Heart left ventricle (tissue), 16 donors: Measurements from ENCODE around the gene PRKAG2. TPM values are rescaled to one million over a fixed set of nuclear protein-coding genes. Genes with fewer than 3 reads are reported as not detected.

Experiments
- ATAC-seq, 4 donors: fragments of 200-7000 bp; cut with Tn5 transposase; one replicate each; pipeline ENCODE4 v1.9.1; 2020 to 2022; ENCODE audit warnings: moderate library complexity in 4 of 4, mild to moderate bottlenecking in 3 of 4, moderate number of reproducible peaks in 1 of 4
- DNase-seq, 5 donors: peaks; one replicate each; pipeline ENCODE4 v3.0.0-alpha.2; 2020
- H3K27ac ChIP-seq, 12 donors: fragments of 200-600 bp; sonication (generic) in 4 of 12; one replicate each; pipeline versions ENCODE4 v1.5.0 to v1.8.0; 2016 to 2022; ENCODE audit warnings: mild to moderate bottlenecking in 2 of 12
- H3K27me3 ChIP-seq, 9 donors: fragments of 200-600 bp; sonication (generic) in 2 of 9; one replicate each; pipeline versions ENCODE4 v1.5.1 to v1.8.0; 2016 to 2022; ENCODE audit warnings: mild to moderate bottlenecking in 3 of 9
- H3K36me3 ChIP-seq, 9 donors: fragments of 200-600 bp; sonication (generic) in 2 of 9; one replicate each; pipeline versions ENCODE4 v1.5.0 to v1.8.0; 2018 to 2022; ENCODE audit warnings: mild to moderate bottlenecking in 2 of 9
- H3K4me1 ChIP-seq, 12 donors: fragments of 200-600 bp; sonication (generic) in 4 of 12; one replicate each; pipeline versions ENCODE4 v1.5.0 to v1.8.0; 2016 to 2022; ENCODE audit warnings: mild to moderate bottlenecking in 3 of 12
- H3K4me3 ChIP-seq, 12 donors: fragments of 200-600 bp; sonication (generic) in 4 of 12; one replicate each; pipeline versions ENCODE4 v1.5.0 to v1.8.0; 2017 to 2022; ENCODE audit warnings: mild to moderate bottlenecking in 9 of 12, moderate library complexity in 4 of 12
- H3K9me3 ChIP-seq, 12 donors: fragments of 200-600 bp; sonication (generic) in 4 of 12; one replicate each; pipeline versions ENCODE4 v1.5.0 to v1.8.0; 2016 to 2022; ENCODE audit warnings: mild to moderate bottlenecking in 1 of 12
- POLR2A ChIP-seq, 2 donors: fragments of 450-650 bp; IDR thresholded peaks; one replicate each; pipeline ENCODE4 v1.6.1; 2017; ENCODE audit warnings: antibody characterized with exemption in 2 of 2, mild to moderate bottlenecking in 2 of 2, moderate library complexity in 2 of 2
- WGBS, 4 donors: extraction: QIAGEN DNeasy Blood & Tissue Kit in 2 of 4; methylation state at CpG; one replicate each; pipeline versions ENCODE4 v1.1.5 to v1.1.7; 2013 to 2018; 5-methylcytosine and 5-hydroxymethylcytosine counted together
- intact Hi-C, 10 donors: fragments of 100-400 bp; cut with DNase I; formaldehyde crosslinking; loops; one replicate each; pipeline versions ENCODE4 v1.11.1 to v1.14.2; 2022
- polyA plus RNA-seq, 2 donors: library from polyadenylated mRNA; stranded (reverse); fragments of 200-250 nt; gene quantifications; one replicate each; pipeline ENCODE4 v1.2.3, GENCODE V29; 2013
- total RNA-seq, 9 donors: library from RNA; depleted of rRNA in 2 of 9; stranded (reverse); fragments of >200 nt in 2 of 9; fragmentation: NEBNext Ultra II Directional in 3 of 9; extraction: Animal tissue kit (Norgen Biotek cat#: 25700) in 3 of 9; gene quantifications; one replicate each; pipeline versions ENCODE4 v1.1.0 to v1.2.4, GENCODE V29; 2016 to 2023
- TF ChIP-seq, protein P1 (sequence below), 12 donors: fragments of 200-600 bp; sonication (generic) in 4 of 12; IDR thresholded peaks; one replicate each; pipeline versions ENCODE4 v1.5.0 to v1.8.0; 2018 to 2022; ENCODE audit warnings: antibody characterized with exemption in 12 of 12, mild to moderate bottlenecking in 5 of 12
- donor health status: ischemic (EF 13 %, LVEDD 7.1; RV severe dilation, severe dysfunction).
- donor health status: healthy with polysubstance abuse.
- donor health status: DM: no; HTN: yes; CAD: no.
- donor health status: DM: no; HTN: no; CAD: no.
- donor health status: ischemic (EF 25% LVEDD 6.9; RV normal size, moderate dysfunction).
- donor health status: ischemic (EF 25% LVEDD 5.7; RV mildly dilated, moderate dysfunction).
- donor health status: healthy.
- donor health status: DM: yes; HTN: yes; CAD: no.
- donor health status: ischemic (EF 35%, LVEDD 5.7; RV mildly dilated, moderate dysfunction).
- donor health status: nonischemic (EF 11% LVEDD 7.7; RV severe dilation, severe dysfunction).
- donor health status: DM: yes; HTN: yes; CAD: no.
- donor health status: PGD.
- donor health status: ischemic (EF 29% LVEDD 5.4; RV normal size, mild dysfunction).
- donor health status: nonischemic (EF 23%, LVEDD 6.1; RV moderate dilation, normal function).

PRKAG2 gene
- total and polyA plus RNA-seq, 11 donors = 50.2 to 179 (median 108) TPM

- H3K36me3 ChIP-seq = no peaks in the 10 kb centered on the region
- DNase-seq (no peak), ATAC-seq (no peak)
- no peak for TF ChIP-seq POLR2A (IDR thresholded peaks at IDR 0.05)
- TF ChIP-seq, protein P1, sequence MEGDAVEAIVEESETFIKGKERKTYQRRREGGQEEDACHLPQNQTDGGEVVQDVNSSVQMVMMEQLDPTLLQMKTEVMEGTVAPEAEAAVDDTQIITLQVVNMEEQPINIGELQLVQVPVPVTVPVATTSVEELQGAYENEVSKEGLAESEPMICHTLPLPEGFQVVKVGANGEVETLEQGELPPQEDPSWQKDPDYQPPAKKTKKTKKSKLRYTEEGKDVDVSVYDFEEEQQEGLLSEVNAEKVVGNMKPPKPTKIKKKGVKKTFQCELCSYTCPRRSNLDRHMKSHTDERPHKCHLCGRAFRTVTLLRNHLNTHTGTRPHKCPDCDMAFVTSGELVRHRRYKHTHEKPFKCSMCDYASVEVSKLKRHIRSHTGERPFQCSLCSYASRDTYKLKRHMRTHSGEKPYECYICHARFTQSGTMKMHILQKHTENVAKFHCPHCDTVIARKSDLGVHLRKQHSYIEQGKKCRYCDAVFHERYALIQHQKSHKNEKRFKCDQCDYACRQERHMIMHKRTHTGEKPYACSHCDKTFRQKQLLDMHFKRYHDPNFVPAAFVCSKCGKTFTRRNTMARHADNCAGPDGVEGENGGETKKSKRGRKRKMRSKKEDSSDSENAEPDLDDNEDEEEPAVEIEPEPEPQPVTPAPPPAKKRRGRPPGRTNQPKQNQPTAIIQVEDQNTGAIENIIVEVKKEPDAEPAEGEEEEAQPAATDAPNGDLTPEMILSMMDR (IDR thresholded peaks at IDR 0.05) = no peak
- H3K4me3 ChIP-seq = no peak overlapping the region
- peaks cover 0 to 8% (median 0%) of the 10 kb centered on the region in 12 donors for H3K4me1 ChIP-seq
- no peaks in the 10 kb centered on the region for H3K9me3 ChIP-seq
- no peak overlapping the region for H3K27ac ChIP-seq
- intact Hi-C loops = no loop called here
- WGBS, 4 donors = 78 to 87% (median 82%) methylated on average over 24 of the region's 24 CpGs
- peaks cover 0 to 27% (median 0%) of the 10 kb centered on the region in 9 donors for H3K27me3 ChIP-seq
These were observed 11.5 kb upstream of the PRKAG2 start for GRCh38 chr7:151888079-151889067.

- H3K4me1 ChIP-seq = peaks cover 0 to 6% (median 0%) of the 10 kb centered on the region in 12 donors
- no peak for TF ChIP-seq POLR2A (IDR thresholded peaks at IDR 0.05)
- TF ChIP-seq, protein P1 (IDR thresholded peaks at IDR 0.05) = no peak
- intact Hi-C loops = no loop called here
- H3K27me3 ChIP-seq = peaks cover 0 to 17% (median 0%) of the 10 kb centered on the region in 9 donors
- DNase-seq (no peak), ATAC-seq (no peak)
- no peak overlapping the region for H3K27ac ChIP-seq
- no peaks in the 10 kb centered on the region for H3K9me3 ChIP-seq
- 70 to 82% (median 78%) methylated on average over 15 of the region's 15 CpGs for WGBS, 4 donors
- no peak overlapping the region for H3K4me3 ChIP-seq
- no peaks in the 10 kb centered on the region for H3K36me3 ChIP-seq
These were observed 9.9 kb upstream of the PRKAG2 start for GRCh38 chr7:151886783-151887182.

DNA sequence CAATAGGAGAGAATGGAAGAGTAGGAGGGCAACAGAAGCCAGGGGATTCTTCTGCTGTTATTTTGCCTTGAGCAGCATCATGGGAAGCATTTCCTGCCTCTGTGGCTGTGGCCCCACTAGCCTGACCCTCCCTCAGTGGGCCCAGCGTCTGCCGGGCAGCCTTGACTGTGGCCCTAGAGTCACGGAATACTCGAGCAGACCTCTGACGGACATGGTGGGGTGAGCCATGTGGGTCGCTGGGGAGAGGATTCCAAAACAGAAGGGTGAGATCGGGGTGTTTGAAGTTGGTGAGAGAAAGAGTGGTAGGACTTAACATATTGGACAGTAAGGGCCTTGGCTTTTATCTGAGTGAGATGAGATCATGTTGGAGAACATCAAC is 8.3 kb upstream of the PRKAG2 start:
- TF ChIP-seq, protein P1 (IDR thresholded peaks at IDR 0.05) = no peak
- no peak for TF ChIP-seq POLR2A (IDR thresholded peaks at IDR 0.05)
- ATAC-seq (no peak), DNase-seq (no peak)
- Histone ChIP-seq H3K27me3 (peaks cover 0 to 8% (median 0%) of the 10 kb centered on the region in 9 donors), H3K27ac (no peak overlapping the region), H3K4me1 (no peaks in the 10 kb centered on the region), H3K9me3 (no peaks in the 10 kb centered on the region), H3K4me3 (no peak overlapping the region), H3K36me3 (no peaks in the 10 kb centered on the region)
- 84 to 93% (median 90%) methylated on average over 7 of the region's 7 CpGs for WGBS, 4 donors
- intact Hi-C loops = no loop called here
